GM18951 (cell line): ENCODE measurements around the gene SLC6A8.

Source experiments
- POLR2A ChIP-seq: IDR thresholded peaks from 4 replicates; pipeline ENCODE4 v1.6.1; 2011; ENCODE audit warnings: mild to moderate bottlenecking; ENCODE audit not compliant: insufficient read length, insufficient read depth; ENCODE audit errors: extremely low read depth
- in situ Hi-C: fragments of 300-500 bp; cut with MboI; formaldehyde crosslinking; loops from one replicate; pipeline ENCODE4 v1.12.0; 2022; ENCODE audit warnings: low sequenced_read_pairs, mixed read lengths, inconsistent platforms; ENCODE audit not compliant: unreplicated experiment

The SLC6A8 gene

DNA sequence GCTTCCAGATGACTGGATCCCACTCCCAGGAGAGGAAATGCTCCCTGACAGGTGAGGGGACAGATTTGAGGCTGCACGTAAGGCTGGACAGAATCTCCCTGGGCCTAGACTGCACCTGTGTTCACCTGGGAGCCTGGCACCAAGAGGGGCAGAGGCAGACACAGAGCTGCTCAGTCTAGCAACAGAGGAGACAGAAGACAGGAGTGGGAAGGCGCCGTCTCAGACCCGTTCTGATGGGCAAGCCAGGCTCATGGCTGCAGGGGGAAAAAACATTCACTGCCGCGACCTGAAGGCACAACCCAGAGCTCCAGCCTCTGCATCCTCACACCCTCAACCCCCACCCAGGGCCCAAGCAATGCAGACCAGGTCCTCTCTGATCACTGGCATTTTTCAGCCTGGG is 19.7 kb downstream of the SLC6A8 start:
- in situ Hi-C loops = no loop called here
- no peak for TF ChIP-seq POLR2A

DNA sequence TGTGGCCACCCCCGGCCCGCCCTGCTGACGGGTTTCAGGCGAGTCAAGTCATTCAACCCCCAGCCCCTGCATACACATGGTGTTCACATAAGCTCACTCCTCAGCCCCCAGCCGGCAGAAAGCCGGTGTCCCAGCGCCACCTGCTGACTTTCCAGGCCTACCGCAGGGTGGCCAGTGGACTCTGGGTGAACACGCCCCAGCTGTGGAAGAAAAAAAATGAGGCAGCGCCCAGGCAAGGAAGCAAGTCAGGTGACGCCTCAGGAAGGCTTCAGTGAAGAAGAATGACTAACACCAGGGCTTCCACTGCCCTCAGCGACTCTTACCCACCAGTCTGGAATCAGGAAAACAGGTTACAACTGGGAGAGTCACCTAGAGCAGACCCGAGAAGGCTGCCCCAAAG is 20.7 kb downstream of the SLC6A8 start:
- no peak for TF ChIP-seq POLR2A
- in situ Hi-C loops = no loop called here

DNA sequence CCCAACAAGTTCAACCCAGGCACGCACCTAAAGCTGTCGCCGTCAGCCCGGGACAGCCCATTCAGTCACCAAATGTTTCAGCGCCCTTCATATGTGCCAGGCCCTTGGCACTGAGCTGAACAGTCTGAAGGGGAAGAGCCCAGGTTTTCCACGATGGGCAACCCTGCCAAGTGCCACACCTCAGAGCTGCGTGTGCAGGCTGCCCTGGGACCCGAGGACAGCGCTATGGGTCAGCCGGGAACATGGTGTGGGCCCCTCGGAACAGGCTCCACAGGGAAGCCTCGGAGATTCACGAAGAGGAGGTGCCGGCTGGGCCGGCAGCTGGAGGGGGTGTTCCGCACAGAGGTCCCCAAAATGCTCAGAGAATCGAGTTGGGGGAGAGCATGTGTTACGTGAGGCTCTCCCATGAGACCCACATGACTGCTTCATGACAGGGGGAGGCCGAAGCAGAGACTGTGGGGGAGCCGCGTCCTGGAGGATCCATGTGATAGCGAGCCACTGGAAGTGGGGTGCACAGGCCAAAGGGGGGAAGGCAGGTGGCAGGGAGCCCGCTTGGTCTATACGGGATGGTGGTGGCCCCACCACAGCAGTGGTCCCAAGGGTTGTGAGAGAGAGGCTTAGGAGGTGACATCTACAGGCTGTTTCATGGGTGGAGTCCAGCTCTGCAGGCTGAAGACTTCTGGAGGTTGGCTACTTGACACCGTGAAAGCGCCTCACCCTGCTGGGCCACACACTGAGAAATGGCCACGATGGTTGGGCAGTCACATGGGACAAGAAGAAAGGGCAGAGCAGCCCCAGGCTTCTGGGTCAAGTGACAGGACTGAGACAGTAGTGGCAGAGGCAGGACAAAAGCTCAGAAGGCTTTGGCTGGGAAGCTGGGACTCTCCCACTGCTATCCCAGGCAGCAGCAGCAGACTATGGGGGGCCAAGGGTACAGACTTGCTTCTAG is 22.3 kb downstream of the SLC6A8 start:
- in situ Hi-C loops = no loop called here
- no peak for TF ChIP-seq POLR2A

DNA sequence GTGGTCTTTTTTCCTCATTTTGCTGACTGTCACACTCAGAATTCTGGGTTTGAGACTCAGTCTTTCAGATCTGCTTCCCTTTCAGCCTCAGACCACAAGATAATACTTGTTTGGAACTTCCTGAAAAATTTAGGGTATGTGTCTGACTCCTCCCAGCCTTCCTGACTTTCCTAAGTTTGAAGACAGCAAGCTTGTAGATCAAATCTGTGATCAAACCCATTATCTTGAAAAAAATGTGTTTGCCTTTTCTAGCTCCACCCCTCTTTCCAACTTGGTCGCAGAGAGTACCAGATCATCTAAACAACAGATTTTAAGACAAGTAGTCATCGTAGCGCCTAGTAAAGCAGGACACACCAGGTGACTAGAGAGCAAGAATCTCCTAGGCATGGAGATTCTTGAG is 26.5 kb downstream of the SLC6A8 start:
- in situ Hi-C loops = no loop called here
- no peak for TF ChIP-seq POLR2A

DNA sequence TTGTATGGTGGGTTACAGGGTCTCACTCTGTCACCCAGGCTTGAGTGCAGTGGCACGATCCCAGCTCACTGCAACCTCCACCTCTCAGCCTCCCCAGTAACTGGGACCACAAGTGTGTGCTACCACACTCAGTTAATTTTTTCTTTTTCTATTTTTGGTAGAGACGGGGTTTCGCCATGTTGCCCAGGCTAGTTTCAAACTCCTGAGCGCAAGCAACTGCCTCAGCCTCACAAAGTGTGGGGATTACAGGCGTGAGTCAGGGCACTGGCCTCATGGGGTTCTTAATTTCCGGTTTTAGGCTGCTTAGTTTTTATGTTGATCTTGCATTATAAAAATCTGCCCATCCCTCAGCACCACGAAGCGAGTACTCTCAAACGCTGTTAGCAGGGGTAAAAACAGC is 29.7 kb downstream of the SLC6A8 start:
- in situ Hi-C loops = no loop called here
- no peak for TF ChIP-seq POLR2A

DNA sequence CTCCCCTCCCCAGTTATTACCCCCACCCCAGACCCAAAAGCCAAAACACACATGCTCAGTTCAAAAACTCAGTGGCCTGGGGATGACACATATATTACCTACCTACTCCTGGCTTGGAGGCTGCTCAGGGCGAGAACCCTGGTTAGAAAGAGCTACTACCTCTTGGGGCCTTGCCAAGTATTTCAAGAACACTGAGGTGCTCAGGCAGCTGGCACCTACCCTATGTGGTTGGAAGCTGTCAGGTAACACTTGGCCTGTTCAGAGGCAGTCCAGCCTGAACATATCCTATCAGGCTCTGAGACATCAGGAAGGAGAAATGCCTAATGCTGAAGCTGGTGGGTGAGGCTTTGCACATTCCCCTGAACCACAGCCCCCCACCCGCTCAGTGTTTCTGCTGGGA is 31.5 kb downstream of the SLC6A8 start:
- in situ Hi-C loops = no loop called here

DNA sequence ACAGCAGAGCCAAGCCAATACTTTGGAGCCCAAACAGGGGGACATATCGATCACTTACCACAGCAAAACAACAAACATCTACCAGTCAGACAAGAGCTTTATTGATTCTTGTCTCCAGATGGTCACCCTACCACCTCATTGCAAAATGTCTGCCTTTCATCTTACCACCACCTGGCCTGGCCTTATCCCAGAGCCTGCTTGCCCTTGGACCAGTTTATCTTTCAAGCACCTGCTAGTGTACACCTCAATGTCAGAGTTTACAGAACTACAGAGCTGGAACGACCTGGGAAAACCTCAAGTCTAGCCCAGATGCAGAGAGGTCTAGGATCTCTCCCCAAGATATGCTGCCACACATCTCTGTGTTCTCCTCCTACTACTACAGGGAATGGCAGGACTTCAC is 32.0 kb downstream of the SLC6A8 start:
- TF ChIP-seq POLR2A = no peak
- in situ Hi-C loops = no loop called here

More for the DNA sequence above, 31.5 kb downstream of the SLC6A8 start:
- no peak for TF ChIP-seq POLR2A

DNA sequence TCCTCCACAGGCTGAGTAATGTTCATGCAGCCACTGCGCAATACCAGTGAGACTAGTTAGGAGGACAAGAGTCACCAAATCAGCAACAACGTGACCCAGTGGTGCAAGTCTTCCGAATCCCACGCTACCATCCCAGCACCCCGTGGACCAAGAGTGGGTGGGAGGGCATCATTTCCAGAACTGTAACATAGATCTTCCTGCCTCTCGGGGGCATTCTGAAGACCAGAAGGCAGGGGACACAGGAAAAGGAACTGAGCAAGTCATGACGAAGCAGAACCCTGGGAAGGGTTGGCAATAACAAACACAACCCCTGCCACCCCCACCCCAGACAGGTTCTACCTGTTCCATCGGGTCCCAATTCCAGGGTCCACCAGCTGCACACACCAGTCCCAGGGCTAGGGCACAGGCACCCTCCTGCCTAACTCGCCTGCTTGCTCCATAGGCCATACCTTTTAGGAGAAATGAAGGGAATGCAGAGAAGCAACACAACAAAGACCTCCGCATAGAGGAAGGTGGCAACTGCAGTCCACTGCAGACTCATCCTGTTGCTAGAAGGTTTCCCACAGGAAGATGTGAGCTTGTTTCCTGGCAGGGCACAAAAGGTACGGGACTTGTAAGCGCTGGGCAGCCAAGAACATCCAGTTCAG is 35.1 kb downstream of the SLC6A8 start:
- in situ Hi-C loops = no loop called here
- no peak for TF ChIP-seq POLR2A

DNA sequence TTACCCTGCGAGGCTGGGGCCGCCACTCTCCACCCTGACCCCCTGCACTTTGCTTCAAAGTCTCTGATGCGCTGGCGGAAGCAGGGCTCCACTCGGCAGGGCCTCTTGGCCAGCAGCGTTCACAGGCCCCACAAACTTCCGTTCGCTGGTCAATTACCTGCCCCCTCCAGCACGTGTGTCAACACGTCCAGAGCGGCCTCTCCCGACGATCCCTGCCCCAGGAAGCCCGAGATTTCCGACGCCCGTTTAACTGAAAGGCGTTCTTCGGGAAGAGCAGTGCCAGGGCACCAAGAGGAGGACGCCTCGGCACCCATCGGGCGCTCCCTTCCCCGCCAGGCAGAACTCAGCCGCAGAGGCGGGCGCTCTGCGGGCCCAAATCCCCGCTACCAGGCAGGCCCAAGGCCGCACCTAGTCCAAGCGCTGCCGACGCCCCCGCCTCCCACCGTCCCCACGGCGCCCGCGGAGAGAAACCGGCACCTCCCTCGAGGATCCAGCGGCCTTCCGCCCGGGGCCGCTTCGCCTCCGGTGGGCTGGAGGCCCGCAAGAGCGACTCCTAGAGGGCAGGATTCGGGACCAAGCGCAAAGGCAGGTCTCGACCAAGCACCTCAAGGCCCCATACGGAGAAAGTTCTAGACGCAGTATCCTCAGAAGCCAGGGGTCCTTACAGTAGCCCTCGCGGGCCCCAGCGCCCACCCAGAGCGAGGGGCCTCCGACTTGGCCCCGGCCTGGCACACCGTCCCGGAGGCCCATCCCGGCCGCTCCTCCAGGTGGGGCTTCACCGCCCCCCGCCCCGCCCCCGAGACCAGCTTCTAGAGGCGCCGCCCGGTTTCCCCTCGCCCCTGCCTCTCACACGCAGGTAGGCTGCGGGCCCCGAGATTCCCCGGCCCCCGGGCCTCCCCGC is 35.9 kb downstream of the SLC6A8 start:
- TF ChIP-seq POLR2A = no peak

DNA sequence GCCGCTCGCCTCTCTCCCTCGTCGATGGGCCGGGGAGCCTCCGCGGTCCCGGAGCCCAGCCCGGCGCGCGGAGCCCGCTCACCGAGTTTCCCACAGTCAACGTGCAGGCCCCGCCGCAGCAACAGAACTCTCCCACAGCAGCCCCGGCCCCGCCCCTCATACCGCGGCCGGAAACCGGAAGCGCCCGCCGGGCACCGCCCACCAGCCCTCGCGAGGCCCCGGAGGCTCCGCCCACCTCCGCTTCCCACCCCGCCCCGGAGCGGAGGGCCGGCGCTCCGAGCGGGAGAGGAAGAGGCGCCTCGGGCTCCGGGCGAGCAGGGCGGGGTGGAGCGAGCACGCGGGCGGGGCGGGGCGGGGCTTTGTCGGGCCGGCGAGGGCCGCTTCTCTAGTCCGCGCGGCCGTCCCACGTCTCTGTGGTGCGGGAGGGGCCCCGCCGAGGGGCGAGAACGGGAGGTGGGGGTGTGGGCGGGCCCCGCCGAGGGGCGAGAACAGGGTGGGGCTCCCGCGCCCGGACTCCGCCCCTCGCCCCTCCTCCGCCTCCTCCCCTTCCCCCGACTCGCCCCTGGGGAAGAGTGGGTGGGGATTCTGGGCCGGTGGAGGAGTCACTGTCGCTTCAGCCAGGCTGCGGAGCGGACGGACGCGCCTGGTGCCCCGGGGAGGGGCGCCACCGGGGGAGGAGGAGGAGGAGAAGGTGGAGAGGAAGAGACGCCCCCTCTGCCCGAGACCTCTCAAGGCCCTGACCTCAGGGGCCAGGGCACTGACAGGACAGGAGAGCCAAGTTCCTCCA is 36.7 kb downstream of the SLC6A8 start, which contains the start of the genes ABCD1 and BCAP31:
Gene ABCD1 (plus strand): TSS at position 605 of the 787 bp plus-strand sequence. CDS start 411 bp downstream, outside the sequence.
Gene BCAP31 (minus strand): TSS at position 136 of the 787 bp plus-strand sequence. CDS start 1,143 bp downstream, outside the sequence.
- peak; percentile 76 for TF ChIP-seq POLR2A
- in situ Hi-C loops = no loop called here

More for the DNA sequence above, 35.9 kb downstream of the SLC6A8 start:
- in situ Hi-C loops = no loop called here

DNA sequence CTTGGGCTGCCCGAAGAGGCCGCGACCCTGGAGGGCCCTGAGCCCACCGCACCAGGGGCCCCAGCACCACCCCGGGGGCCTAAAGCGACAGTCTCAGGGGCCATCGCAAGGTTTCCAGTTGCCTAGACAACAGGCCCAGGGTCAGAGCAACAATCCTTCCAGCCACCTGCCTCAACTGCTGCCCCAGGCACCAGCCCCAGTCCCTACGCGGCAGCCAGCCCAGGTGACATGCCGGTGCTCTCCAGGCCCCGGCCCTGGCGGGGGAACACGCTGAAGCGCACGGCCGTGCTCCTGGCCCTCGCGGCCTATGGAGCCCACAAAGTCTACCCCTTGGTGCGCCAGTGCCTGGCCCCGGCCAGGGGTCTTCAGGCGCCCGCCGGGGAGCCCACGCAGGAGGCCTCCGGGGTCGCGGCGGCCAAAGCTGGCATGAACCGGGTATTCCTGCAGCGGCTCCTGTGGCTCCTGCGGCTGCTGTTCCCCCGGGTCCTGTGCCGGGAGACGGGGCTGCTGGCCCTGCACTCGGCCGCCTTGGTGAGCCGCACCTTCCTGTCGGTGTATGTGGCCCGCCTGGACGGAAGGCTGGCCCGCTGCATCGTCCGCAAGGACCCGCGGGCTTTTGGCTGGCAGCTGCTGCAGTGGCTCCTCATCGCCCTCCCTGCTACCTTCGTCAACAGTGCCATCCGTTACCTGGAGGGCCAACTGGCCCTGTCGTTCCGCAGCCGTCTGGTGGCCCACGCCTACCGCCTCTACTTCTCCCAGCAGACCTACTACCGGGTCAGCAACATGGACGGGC is 37.5 kb downstream of the SLC6A8 start:
- no peak for TF ChIP-seq POLR2A
- in situ Hi-C loops = no loop called here
